Sciatic nerve (tissue), 2 donors: ENCODE data around the gene CUL2. TPM values are rescaled to one million over a fixed set of nuclear protein-coding genes. Genes with fewer than 3 reads are reported as not detected.
"Not testable (repeated sequence)": the region's sequence is repeated elsewhere in the genome, so short reads cannot be mapped to it uniquely, and the experiment has no call there.

Experiments
- ATAC-seq: fragments of 200-7000 bp; cut with Tn5 transposase; one replicate; pipeline ENCODE4 v1.9.1; 2020; ENCODE audit warnings: mild to moderate bottlenecking, moderate library complexity
- DNase-seq: peaks from one replicate; pipeline ENCODE4 v3.0.0-alpha.2; 2020; ENCODE audit warnings: low spot score
- intact Hi-C: fragments of 100-400 bp; cut with DNase I; formaldehyde crosslinking; loops from one replicate; pipeline ENCODE4 v1.14.2; 2022
- total RNA-seq: library from RNA; stranded (reverse); fragmentation: NEBNext Ultra II Directional; extraction: Animal tissue kit (Norgen Biotek cat#: 25700); gene quantifications from one replicate; pipeline ENCODE4 v1.2.1, GENCODE V29; 2021
- donor health status: DM: no; HTN: no; CAD: no.
- donor health status: DM: no; HTN: no; CAD: no.

Gene CUL2
- total RNA-seq, 1 donor from 2014 or later: 32.5 TPM

DNA sequence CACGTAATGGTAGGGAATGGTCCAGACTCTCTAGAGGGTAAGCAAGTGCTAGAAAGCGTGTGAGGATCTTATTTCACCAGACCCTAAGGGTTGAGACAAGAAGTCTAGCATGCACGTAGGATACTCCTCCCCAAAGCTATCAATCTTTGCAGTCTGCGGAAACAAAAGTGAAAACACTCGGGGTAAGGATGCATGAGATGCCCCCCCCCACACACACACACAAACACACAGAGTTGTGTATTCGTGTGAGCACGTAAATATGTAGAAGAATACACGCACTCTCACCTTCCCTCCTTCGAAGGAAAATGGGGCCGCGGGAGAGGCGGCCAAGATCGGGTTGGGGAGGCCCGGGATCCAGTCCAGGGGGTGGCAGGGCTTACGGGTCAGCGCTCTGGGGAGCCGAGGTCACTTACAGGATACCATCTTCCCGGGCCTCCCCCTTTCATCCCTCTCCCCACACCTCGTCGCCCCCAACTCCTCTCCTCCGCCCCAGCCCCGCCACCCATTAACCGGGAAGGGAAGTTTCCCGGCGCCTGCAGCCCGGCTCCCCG lies 455 bp downstream of the CUL2 start:
- intact Hi-C loops: no loop called here
- peak; percentile 67 for DNase-seq
- ATAC-seq: peak; percentile 18

DNA sequence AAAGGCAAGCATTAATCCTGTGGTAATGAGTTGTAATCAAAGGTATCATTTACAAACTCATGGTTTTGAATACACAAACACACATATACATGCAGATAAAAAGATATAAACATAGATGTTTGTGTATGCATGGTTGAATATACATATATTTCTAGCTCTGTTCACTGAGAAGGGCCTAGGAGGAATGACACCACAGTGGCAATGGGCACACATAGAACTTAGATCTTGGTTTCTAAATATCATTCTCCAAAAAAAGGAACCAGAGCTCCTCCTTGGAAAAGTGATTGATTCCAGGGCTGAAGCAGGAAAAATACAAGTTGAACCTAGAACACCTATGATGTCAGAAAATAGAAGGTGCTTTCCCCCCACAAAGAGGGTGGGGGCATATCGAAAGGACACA lies 6.9 kb downstream of the CUL2 start:
- no peak for DNase-seq
- no peak for ATAC-seq
- intact Hi-C loops: no loop called here

DNA sequence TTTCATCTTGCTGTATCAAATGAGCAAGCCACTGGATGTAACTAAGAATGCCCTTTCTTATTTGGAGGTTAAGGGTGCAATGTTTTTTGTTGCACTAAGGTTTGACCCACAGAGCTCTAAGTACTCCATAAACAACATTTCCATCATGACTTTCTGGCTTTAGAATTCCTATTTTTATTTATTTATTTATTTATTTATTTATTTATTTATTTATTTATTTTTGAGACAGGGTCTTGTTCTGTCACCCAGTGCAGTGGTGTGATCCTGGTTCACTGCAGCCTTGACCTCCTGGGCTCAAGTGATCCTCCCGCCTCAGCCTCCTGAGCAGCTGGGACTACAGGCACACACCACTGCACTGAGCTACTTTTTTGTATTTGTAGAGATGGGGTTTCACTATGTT lies 9.9 kb downstream of the CUL2 start:
- ATAC-seq, intact Hi-C loops, DNase-seq: not testable (repeated sequence)

DNA sequence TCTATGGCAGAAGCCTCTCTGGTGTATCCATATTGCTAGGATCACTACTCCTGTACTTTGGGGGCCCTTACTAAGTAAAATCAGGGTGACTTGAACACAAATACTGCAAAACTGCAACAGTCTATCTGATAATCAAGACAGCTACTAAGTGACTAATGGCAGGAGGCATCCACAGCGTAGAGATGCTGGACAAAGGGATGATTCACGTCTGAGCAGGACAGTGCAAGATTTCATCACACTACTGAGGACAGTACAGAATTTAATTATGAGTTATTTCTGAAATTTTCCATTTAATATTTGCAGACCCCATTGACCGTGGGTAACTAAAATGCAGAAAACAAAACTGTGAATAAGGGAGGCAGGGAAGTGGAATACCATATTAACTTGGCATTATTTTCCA lies 10.4 kb downstream of the CUL2 start:
- DNase-seq: no peak
- intact Hi-C loops: no loop called here
- no peak for ATAC-seq

DNA sequence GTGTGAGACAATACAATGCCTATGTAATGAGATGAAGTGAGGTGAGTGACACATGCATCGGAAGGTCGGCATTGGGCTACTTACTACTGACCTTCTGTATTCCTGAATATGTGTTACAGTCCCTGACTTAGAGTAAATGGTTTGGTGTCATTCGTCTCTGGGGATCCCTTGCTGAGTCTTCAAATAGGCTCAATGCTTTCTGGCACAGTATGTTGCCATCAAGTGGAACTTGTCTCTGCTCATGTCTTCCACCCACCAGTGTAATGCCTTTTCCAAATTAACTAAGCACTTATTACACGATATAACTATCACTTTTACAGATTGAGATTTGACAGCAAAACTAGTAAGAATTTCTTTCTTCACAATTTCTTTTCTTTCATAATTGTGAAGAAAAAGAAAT lies 10.9 kb downstream of the CUL2 start:
- intact Hi-C loops: no loop called here
- DNase-seq: no peak
- no peak for ATAC-seq

DNA sequence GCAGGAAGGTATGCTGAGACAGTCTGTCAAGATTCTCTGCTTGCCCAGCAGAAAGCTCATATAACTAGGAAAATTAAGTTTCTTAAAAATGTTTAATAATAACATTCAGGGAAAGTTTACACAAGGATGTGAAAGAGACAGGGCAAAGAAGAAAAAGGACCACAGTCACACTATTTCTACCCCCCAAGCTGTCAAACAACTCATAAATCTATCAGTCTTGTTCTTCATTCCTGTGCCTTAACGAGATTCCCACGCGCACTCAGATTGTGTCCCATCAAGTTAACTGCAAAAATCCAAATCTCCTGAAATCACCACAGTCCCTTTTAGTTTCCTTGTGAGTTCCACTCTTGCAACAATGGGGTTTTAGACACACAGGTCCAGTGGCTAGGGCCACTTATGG lies 14.9 kb downstream of the CUL2 start:
- intact Hi-C loops: no loop called here
- no peak for DNase-seq
- ATAC-seq: no peak

DNA sequence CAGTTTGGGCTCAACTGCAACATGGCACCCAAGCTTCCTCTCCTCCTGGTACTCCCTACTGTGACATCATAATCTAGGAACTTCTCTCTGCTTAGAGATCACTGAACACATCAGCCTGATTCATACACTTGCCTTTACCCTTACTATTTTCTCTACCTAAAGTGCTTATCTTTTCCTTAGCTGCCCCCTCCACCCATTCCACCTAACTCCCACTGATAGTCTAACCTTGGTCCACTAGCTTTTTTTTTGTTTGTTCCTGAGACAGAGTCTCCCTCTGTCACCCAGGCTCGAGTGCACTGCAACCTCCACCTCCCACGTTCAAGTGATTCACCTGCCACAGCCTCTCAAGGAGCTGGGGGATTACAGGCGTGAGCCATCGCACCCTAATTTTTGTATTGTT lies 15.9 kb downstream of the CUL2 start:
- ATAC-seq (no peak), DNase-seq (no peak)
- intact Hi-C loops: no loop called here

DNA sequence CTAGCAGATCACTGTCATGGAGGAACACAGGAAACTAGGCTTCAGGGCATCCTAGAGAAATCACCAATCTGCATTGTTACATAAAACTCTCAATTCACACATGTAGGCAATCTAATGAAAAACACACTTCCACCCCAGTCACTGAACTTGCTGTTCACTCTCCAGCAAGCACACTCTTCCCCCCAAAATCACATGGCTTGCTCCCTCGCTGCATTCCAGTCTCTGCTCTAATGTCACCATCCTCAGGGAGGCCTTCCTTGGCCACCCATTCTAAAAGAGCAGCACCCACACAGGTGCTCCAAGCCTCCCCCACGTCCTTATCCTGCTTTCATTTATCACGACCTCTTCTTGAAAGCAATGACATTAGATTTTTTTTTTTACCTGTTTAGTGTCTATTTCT lies 19.6 kb downstream of the CUL2 start:
- DNase-seq: no peak
- intact Hi-C loops: no loop called here
- ATAC-seq: no peak

DNA sequence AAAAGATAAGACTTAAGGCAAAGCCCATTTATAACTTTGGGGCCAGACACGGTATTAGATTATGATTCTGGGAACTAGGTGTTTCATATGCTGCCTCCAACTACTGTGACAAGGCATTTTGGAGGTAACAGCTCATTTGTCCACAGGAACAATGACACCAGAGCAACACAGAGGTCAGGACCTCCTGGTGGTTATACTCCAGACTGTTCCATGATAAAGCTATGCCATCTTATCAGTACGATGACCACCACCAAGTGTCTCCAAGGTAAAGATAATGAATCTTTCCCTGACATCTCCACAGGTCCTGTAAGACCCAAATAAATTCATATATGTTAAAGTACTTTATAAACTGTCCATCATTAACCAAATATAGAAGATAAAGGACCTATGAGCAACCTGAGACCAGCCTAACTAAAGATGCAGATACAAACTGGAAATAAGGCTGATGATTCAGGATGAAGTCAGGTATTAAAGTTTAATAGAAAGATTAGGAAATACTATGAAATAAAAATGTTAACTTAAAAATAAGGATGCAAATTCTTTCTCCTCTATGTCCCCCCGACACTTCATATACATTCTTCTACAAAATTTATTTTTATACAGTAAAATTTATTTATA lies 26.2 kb downstream of the CUL2 start:
- no peak for DNase-seq
- ATAC-seq: no peak
- intact Hi-C loops: no loop called here

DNA sequence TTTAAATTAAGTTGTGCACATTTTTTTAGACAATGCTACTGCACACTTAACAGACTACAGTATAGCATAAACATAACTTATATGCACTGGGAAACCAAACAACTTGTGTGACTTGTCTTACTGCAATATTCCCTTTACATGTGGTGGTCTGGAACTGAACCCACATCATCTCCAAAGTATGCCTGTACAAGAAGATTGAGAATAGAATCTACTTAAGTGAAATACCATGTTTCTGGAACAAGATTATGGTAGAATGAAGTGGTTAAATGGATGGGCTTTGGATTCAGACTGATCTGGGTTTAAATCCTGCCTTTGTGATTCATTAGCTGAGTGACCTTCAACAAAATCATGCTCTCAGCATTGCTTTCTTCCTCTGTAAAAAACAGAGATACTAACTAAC lies 30.7 kb downstream of the CUL2 start:
- DNase-seq (no peak), ATAC-seq (no peak)
- intact Hi-C loops: no loop called here

DNA sequence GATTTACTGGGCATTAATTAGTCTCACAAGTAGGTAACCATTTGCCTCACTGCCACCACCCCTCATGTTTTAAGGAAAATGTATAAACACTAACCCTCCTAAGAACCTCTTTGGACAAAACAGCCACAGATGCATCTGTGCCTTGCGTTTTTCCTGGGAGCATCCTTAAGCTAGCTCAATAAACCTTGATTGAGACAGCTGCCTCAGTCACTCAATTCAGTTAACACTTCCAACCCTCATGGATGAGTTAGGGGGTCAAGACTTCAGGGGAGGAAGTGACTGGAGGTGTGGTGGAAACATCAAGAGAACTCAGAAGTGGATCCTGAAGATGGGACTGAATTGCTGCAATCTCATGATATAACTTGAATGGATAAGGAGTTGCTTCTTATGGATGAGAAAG lies 31.5 kb downstream of the CUL2 start:
- intact Hi-C loops: no loop called here
- DNase-seq (no peak), ATAC-seq (no peak)

DNA sequence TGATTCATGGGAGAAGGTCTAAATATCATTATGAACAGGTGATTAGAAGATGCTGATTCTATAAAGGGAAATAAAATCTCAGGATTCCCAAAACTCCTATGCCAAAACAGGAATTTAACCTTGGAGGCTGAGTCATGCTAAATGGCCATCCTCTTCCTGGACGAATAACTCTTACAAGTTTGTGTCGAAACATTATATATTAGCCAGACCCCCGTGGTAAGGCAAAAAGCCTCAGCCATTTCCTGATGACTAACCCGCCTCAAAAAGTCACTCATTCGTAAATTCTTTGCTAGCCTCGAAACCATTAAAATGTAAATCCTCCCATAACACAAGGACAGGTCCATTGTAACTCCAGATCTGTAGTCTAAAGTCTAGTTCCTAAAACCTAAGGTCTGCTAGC lies 32.0 kb downstream of the CUL2 start:
- ATAC-seq (no peak), DNase-seq (no peak)
- intact Hi-C loops: no loop called here

DNA sequence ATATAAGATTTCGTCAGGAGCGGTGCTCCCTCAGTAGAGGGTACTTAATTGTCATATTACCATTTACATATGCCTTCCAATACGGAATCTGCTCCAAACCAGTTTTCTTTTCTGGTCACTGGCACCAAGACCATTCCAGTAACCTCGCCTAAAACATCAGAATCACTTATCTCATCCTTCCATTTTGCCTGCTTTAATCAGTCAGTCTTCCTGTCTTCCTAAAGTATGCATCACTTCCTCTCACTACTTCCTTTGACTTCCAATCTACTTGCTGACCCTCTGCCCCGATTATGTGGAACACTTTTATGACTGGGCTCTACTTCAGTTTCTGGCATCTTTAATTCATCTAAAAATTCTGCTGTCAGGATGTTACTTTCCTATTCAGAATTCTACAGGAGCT lies 33.5 kb downstream of the CUL2 start:
- DNase-seq (no peak), ATAC-seq (no peak)
- intact Hi-C loops: no loop called here

DNA sequence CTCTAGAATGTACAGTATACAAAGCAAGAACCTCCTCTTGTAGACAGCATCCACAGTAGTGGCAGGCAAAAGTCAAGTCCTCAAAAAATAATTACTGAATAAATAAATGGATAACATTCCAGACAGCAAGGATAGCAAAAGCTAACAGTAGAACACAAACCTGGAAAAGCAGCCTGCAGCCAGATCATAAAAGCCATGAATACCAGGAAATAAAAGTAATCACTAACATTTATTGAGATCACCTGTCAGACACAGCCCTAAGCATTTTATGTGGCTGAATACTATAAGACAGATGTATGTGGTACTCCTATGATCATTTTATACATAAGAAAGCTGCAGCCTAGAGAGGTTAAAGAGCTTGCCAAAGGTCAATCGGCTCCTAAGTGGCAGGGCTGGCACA lies 34.0 kb downstream of the CUL2 start:
- DNase-seq: no peak
- intact Hi-C loops: no loop called here
- ATAC-seq: no peak

DNA sequence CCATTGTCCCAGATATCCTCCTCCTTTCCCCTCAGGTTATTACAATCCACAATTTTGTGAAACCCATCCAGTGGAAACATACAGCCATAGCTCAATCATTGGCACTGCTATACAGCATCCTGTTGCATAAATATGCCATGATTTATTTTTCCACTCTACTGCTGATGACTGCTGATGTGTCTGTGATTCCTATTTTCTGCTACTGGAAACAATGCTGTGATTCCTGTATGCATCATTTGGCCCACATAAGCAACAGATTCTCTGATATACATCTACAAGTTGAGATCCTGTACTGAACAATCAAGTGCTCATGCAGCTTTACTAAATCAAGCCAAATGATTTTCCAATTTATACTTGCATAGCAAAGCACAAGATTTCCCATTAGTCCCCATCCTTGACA lies 39.6 kb downstream of the CUL2 start:
- no peak for DNase-seq
- ATAC-seq: no peak
- intact Hi-C loops: no loop called here

DNA sequence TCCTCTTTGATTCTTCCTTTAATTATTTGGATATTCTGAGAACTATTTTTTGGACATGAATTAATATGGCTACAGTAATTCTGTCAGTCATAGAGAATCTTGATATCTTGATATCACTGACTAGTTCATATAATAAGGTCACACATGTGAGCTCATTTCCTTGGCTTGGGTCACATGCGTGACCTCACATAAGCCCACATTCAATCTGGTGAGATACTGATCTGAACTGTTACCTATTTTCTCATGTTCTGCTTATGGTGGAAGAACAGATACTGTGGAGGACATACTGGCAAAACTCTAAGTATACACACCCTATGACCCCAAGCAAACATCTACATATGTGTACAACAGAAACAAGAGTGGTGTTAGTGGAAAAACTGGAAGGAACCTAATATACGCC lies 44.1 kb downstream of the CUL2 start:
- intact Hi-C loops: no loop called here
- DNase-seq: no peak
- ATAC-seq: no peak

DNA sequence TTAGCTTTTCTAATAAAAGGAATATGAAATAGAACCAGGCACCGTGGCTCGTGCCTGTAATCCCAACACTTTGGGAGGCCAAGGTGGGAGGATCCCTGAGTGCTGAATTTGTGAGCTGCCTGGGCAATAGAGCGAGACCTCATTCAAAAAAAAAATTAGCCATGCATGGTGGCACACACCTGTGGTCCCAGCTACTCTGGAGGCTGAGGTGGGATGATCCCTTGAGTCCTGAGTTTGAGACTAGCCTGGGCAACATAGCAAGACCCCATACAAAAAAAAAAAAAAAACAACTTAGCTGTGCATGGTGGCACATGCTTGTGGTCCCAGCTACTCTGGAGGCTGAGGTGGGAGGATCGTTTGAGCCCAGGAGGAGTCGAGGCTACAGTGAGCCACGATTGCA lies 44.9 kb downstream of the CUL2 start:
- DNase-seq, ATAC-seq, intact Hi-C loops: not testable (repeated sequence)

DNA sequence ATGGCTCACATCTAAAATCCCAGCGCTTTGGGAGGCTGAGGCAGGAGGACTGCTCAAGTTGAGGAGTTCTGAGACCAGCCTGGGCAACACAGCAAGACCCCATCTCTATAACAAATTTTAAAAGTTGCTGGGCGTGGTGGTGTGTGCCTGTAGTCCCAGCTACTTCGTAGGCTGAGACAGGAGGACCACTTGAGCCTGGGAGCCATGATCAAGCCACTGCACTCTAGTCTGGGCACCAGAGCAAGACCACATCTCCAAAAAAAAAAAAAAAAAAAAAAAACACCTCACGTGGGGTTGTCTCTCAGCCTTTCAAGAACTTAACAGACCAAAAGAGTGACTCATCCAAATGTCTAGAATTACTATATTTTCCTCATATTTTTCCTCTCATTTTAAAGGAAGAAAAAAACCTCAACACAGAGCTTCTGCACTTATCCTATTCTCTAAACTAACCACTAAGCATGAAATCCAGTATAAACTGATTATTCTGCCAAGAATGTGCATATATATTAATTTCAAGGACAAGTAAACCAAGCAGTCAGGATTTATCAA lies 46.3 kb downstream of the CUL2 start:
- intact Hi-C loops: no loop called here
- ATAC-seq (no peak), DNase-seq (no peak)

DNA sequence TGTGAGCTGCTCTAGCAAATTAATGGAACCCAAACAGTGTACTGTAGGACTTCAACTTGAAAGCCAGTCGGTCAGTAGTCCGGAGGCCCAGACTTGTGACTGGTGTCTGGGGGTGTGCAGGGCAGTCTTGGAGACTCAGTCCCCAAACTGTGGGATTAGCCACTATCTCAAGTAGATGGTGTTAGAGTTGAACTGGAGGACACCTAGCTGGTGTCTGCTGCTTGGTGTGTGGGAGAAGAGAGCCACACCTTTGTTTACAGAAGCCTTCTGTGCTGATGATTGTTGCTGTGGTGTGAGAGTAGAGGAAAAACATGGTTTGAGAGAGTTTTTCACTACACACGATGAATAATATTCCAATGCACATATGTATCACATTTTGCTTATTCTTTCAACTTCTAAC lies 47.4 kb downstream of the CUL2 start:
- intact Hi-C loops: no loop called here
- ATAC-seq (no peak), DNase-seq (no peak)

DNA sequence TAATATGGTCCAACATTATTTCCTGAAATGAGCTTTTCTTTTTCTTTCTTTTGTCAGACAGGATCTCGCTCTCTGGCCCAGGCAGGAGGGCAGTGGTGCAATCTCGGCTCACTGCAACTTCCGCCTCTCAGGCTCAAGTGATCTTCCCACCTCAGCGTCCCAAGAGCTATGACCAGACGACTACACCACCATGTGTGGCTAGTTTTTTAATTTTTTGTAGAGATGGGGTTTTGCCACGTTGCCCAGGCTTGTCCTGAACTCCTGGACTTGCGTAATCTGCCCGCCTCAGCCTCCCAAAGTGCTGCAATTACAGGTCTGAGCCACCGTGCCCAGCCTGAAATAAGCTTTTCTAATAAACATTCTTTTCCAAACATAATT lies 48.6 kb downstream of the CUL2 start:
- ATAC-seq (no peak), DNase-seq (no peak)
- intact Hi-C loops: no loop called here

DNA sequence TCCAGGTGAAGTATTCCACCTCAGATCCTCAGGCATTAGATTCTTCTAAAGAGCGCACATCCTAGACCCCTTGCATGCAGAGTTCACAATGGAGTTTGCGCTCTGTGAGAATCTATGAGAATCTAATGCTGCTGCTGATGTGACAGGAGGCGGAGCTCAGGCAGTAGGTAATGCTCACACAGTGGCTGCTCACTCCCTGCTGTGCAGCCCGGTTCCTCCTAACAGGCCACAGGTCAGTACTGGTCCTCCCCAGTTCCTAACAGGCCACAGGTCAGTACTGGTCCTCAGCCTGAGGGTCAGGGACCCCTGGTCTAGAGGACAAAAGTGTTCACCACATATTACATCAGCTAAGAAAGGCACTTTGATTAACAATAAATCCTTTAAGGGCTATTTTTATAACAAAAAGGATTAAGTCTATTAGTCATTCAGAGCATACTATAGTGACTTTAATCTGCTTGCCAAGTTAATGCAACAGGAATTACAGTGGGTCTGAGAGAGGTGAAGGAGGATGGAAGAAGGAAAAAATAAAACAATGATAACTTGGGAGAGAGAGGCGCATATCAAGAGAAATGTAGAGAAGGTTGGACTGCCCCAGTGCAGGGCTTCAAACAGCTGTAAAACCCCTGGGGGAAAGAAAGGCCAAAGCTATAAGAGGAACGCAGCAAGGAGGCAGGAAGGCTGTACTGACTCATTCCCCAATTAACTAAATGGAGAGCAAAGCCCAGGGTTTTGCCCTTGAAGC lies 49.2 kb downstream of the CUL2 start:
- DNase-seq (no peak), ATAC-seq (no peak)
- intact Hi-C loops: no loop called here
